Skeletal muscle cell (primary cell): ENCODE results near the gene TBC1D10B.
"Not testable (repeated sequence)": the region's sequence is repeated elsewhere in the genome, so short reads cannot be mapped to it uniquely, and the experiment has no call there.

ENCODE experiments used
- DNase-seq: peaks from one replicate; pipeline ENCODE4 v3.0.0-alpha.2; 2010; ENCODE audit warnings: low read depth
- H3K4me3 ChIP-seq: 2 replicates; pipeline ENCODE4 v1.5.1; 2011; ENCODE audit warnings: low read depth, mild to moderate bottlenecking, control low read depth, low read length, moderate library complexity

The TBC1D10B gene

DNA sequence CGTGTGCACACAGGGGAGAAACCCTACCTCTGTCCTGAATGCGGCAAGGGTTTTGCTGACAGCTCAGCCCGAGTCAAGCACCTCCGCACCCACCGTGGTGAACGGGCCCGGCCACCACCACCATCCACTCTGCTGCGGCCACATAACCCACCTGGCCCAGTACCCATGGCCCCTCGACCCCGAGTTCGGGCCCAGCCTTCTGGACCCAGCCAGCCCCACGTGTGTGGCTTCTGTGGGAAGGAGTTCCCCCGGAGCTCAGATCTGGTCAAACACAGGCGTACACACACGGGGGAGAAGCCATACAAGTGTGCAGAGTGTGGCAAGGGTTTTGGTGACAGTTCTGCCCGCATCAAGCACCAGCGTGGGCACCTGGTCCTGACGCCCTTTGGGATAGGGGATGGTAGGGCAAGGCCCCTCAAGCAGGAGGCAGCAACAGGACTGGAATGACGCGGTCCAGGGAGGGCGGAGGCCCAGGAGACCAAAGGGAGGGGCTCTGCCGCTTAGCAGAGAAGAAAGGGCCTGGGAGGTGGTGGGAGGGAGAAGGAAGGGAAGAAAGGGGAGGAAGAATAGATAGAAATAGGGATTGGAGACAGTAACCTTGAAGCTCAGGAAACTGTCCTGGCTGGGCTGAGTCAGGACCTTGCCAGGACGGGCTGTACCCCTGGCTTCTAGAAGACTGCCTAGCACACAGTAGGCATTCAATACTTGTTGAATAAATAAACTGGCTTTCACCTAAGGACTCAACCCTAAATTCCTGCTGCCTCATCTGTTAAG lies 28.6 kb upstream of the TBC1D10B start:
- no peak for DNase-seq
- H3K4me3 ChIP-seq: no peak overlapping the region

- no peak overlapping the region for H3K4me3 ChIP-seq
- DNase-seq: no peak
These were observed 27.7 kb upstream of the TBC1D10B start for GRCh38 chr16:30397776-30398660.

GRCh38 chr16:30397056-30397455 lies 26.8 kb upstream of the TBC1D10B start:
- DNase-seq: no peak
- no peak overlapping the region for H3K4me3 ChIP-seq

- H3K4me3 ChIP-seq, DNase-seq: not testable (repeated sequence)
These were observed 26.3 kb upstream of the TBC1D10B start for GRCh38 chr16:30396627-30397026.

- no peak for DNase-seq
- H3K4me3 ChIP-seq: peak overlapping the region; percentile 80
These were observed 25.8 kb upstream of the TBC1D10B start for GRCh38 chr16:30395992-30396585.

DNA sequence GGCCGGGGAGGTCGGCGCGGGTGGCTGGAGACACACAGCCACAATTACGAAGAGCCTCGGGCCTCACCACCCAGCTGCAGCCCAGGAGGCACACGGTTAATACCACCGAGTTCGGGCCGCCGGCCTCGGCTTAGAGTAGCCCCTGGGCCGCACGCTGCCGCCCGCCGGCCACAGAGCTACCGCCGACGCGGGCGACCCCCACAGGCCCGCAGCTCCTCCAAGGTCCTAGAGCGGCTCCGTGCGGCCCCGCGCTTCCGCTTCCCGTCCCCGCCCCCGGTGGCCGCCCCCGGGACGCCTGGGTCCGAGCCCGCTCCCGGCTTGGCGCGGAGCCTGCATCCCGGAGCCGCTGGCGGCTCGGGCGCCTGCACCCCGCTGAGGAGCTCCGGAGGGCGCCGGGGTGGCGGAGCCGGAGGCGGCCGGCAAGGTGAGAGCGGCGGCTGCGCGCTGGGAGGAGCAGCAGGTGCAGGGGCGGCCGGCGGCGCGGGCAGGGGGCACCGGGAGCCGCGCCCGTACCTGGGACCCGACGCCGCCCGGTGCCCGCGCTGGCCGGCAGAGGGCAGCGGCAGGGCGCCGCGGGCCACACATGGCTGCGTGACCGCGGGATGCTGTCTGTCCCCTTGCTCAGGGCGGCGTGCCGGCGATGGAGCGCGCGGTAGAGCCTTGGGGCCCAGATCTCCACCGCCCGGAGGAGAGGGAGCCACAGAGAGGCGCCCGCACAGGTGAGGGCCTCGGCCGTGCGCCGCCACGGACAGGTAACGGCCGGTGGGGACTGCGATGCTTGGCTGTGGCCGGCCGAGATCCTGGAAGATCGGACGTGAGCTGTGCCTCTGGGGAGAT lies 25.1 kb upstream of the TBC1D10B start, which contains the start of gene ZNF48:
Gene ZNF48, plus strand, starts transcription at position 266 of the 837 bp plus-strand sequence. Its CDS starts 375 bp downstream, at position 641.
- peak; percentile 73 for DNase-seq
- peak within 1 kb of the TSS; percentile 80 for H3K4me3 ChIP-seq

DNA sequence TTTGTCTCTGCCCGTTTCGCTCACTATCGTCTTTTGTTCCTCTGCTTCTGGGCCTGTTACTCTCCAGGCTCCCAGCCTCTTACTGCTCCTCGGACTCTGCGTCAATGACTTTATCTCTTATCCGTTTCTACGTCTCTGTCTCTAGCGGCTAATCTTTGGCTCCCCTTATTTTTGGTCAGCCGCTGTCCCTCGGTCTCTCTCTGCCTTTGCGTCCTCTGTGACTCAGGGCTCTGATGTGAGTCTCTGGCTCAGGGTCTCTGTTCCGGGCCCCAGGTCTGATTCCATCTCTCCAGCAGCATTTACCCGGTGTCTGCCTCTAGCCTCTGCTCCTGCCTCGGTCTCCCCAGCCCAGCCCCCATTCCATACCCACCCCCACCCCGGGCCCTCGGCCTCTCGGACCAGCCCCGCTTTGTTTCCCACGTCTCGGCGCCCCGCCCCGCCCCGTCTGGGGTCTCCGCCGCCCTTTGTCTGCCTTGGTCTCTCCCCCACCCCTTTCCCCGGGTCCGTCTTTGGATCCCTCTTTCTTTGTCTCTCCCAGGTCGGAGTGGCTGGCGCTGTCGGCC lies 24.4 kb upstream of the TBC1D10B start:
- H3K4me3 ChIP-seq: peak overlapping the region; percentile 80

DNA sequence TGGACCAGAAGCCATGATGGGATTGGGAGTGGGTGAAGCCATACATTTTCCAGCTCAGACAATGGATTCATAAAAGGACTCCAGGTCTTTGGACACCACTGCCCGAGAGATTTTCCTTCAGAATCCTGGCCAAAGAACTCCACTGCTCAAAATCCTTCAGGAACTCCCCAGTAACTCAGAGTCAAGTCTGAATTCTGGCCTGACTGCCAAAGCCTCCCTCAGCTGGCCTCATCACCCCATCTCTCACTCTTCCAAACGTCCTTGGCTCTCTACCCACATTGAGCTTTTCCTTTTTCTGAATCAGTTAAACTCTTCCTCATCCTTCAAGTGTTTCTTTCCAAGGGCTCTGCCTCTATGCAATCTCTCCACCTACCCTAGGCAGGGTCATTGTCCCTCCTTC lies 13.2 kb upstream of the TBC1D10B start:
- no peak for DNase-seq
- no peak overlapping the region for H3K4me3 ChIP-seq

More for the DNA sequence above, 24.4 kb upstream of the TBC1D10B start:
- DNase-seq: no peak

DNA sequence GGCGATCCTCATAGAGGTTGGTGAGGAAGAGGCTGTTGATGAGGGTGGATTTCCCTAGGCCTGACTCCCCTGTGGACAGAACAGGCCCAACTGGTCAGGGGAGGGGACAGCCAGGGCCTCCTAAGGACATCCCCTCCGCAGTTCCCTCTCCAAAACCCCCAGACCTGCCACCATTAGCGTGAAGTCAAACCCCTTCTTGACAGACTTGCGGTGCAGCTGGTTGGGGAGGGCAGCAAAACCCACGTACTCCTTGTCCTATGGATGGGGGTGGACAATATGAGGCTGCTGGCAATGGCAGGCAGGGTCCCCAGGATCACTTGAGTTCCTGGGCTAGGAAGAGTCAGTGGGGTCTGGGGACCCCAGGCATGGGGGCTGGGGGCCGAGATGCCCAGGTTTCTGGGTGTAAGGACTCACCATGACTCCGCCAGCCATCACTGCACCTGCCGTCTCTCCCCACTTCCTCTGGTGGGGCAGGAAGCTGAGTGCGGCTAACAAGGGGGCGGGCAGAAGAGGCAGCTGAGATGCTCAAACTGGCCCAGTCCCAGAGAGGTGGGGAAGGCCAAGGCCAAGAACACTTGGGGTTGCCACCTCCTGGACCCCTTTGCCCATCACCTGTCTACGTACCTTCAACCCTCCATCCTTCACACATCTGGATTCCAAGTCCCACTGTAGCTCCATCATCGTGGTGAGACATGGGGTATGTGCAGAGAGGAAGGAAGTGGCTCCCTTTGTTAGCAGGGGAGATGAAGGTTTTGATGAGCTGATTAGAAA lies 12.0 kb upstream of the TBC1D10B start, which contains the start of gene SEPTIN1:
Gene SEPTIN1, minus strand, starts transcription at position 451 of the 771 bp plus-strand sequence. Its CDS starts 19 bp downstream, at position 432.
- no peak for DNase-seq
- no peak within 1 kb of the TSS for H3K4me3 ChIP-seq

DNA sequence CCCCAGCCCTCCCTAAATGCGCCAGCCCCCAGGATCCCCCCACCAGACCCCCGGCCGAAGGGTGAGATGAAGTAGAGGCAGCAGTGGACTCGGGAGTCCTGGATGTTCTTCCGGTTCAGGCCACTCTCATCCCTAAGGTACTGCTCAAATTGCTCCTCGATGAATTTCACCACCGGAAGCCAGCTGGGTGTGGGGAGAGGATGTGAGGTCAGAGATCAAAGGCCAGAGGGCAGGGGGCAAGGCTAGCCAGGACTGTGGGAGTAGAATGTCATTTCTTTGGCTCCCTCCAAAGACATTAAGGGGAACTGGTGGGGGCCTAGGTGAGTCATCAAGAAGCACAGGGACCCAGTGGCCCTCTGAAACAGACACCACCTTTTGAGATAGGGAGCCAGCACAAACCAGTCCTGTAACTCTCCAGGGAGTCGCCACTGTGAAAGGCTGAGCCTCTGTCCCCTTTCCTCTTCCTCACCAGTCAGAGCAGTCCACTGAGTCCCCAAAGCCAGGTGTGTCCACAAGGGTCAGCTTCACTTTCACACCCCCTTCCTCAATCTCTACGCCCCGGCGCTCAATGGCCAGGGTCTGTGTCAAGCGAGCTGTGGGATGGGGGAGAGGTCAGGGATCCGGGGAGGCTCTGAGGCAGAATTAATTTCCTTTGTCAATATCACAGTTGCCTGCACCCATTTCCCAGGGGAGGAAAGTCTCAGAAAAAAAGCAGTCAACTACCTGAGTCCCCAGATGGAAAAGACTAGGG lies 11.2 kb upstream of the TBC1D10B start:
- H3K4me3 ChIP-seq: no peak overlapping the region
- DNase-seq: no peak

DNA sequence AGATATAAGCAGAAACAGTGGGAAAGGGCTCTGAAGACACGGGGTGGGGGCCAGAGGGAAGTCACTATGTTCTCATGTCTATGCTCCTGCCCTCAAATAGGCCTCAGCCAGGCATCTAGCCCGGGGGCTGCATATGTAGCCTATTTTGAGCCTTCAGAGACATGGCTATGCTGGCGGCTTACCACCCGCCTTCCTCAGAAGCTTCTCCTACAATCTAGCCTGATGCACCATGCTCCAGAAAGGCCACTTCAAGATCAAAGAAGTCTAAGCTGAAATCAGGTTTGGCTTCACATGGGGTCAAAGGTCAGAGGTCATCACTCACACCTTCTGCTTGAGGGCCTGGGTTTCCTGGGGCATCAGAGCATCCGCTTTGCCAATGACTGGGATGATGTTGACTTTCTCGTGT lies 10.5 kb upstream of the TBC1D10B start:
- H3K4me3 ChIP-seq: no peak overlapping the region
- DNase-seq: no peak

- H3K4me3 ChIP-seq: no peak overlapping the region
- no peak for DNase-seq
These were observed 9.9 kb upstream of the TBC1D10B start for GRCh38 chr16:30380072-30380802.

GRCh38 chr16:30379158-30379783 lies 9.0 kb upstream of the TBC1D10B start:
- H3K4me3 ChIP-seq: peak overlapping the region; percentile 76
- DNase-seq: no peak

DNA sequence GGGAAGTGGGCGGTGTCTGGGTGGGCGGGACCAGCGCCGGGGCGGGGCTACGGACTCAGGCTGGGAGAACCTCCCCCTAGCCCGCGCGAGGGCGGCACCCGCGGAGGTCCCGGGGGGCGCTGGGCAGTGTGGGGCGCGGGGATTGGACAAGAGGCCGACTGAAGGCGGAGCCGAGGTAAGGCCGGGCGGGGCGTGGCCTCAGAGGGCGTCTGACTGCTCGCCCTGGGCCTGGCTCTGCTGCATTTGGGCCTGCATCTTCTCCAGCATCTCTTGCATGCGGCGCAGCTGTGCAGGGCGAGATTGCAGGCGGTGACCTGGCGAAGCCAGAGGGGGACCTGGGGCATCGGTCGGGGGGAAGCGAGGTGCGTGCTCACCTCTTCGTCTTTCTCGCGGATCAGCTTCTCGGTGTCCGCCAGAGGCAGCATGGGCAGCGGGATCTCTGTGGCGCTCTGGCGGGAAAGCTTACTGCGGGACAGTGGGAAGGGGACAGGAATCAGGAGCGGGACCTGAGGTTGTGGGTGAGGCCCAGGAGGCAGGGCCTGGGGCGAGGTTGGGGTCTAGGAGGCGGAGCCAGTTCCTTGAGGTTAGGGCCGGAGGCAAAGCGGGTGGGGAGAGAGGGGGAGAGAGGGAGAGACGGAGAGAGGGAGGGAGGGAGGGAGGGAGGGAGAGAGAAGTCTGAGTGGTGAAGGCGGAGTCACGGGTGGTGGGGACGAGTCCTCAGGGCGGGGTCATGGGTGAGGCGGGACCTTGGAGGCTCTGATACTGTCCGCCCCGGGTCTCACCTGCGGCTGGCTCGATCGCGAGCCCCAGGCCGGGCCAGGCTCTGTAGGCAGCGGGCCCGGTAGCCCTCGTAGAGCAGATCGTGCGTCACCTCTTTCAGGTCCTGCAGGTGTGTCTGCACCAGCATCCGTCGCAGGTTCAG lies 8.2 kb upstream of the TBC1D10B start:
- DNase-seq: peak; percentile 93
- peak overlapping the region; percentile 76 for H3K4me3 ChIP-seq

DNA sequence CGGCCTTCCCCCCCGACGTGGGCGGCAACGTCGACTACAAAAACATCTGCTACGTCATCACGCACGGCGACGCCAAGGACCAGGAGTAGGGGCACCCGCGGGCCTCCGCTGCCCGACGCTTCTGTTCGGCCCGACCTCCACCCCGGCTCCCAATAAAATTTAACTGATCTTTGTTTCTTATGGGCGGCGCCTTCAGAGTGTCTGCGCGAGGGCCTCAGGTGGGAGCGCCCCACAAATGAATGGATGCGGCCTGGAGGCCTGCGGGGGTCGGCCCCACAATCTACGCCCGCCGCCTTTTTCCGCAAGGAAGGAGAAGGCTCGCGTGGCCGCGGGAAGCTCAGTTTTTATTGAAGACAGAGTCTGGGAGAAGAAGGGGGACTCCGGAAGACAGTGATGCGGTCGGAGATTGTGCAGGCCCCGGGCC lies 7.5 kb upstream of the TBC1D10B start:
- peak; percentile 63 for DNase-seq
- H3K4me3 ChIP-seq: peak overlapping the region; percentile 76
